Osteocyte (in vitro differentiated cells): Measurements from ENCODE around the gene CDKL1. TPM values are rescaled to one million over a fixed set of nuclear protein-coding genes. Genes with fewer than 3 reads are reported as not detected.
A peak's percentile ranks its signal among the peaks of the same experiment; 100 is the strongest.

ENCODE experiments used
- DNase-seq: peaks from one replicate; pipeline ENCODE4 v3.0.0; 2021; ENCODE audit warnings: mixed read lengths; ENCODE audit not compliant: unreplicated experiment; ENCODE audit errors: extremely low spot score
- H3K27ac Mint-ChIP-seq: one replicate; pipeline ENCODE4 v1.8.0; 2021; ENCODE audit warnings: mild to moderate bottlenecking, mixed read lengths; ENCODE audit not compliant: unreplicated experiment
- H3K27me3 Mint-ChIP-seq: one replicate; pipeline ENCODE4 v1.8.0; 2021; ENCODE audit warnings: mixed read lengths; ENCODE audit not compliant: unreplicated experiment
- H3K36me3 Mint-ChIP-seq: one replicate; pipeline ENCODE4 v1.8.0; 2021; ENCODE audit warnings: mixed read lengths; ENCODE audit not compliant: unreplicated experiment
- H3K4me1 Mint-ChIP-seq: one replicate; pipeline ENCODE4 v1.8.0; 2021; ENCODE audit warnings: mixed read lengths; ENCODE audit not compliant: unreplicated experiment
- H3K4me3 Mint-ChIP-seq: one replicate; pipeline ENCODE4 v1.8.0; 2021; ENCODE audit warnings: mild to moderate bottlenecking, moderate library complexity, mixed read lengths; ENCODE audit not compliant: unreplicated experiment
- H3K9me3 Mint-ChIP-seq: one replicate; pipeline ENCODE4 v1.8.0; 2021; ENCODE audit warnings: mixed read lengths; ENCODE audit not compliant: unreplicated experiment
- total RNA-seq: library from RNA; stranded (reverse); gene quantifications from 2 replicates; pipeline ENCODE4 v1.2.1, GENCODE V29; 2021
- TF ChIP-seq, protein P1 (sequence below): fragments of 200-600 bp; sonication (generic); IDR thresholded peaks from 2 replicates; pipeline ENCODE4 v1.5.0; 2021; ENCODE audit warnings: antibody characterized with exemption, mild to moderate bottlenecking, moderate library complexity

CDKL1 gene
- total RNA-seq, 1 donor from 2014 or later, result 9.0 TPM

DNA sequence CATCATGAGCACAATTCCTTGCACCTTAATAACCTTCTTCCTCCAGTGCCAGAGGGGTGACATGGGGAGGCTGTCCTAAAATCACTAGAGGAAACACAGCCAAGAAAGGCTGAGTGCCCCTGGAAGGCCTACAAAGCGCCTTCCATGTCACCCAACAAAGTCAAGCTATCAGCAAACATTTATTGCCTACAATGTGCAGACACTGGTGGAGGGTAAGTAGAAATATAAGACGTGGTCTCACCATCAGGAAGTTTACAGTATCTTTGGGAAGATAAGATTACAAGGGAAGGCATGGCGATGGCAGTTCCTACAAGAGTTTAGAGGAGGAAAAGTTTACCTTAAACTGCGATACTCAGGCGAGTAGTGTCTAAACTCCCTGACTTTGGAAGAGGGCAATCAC lies 56.6 kb downstream of the CDKL1 start:
- Mint-ChIP-seq H3K27ac (no peak overlapping the region), H3K9me3 (no peaks in the 10 kb centered on the region), H3K36me3 (peaks cover 1% of the 10 kb centered on the region), H3K4me1 (peaks cover 49% of the 10 kb centered on the region), H3K4me3 (no peak overlapping the region), H3K27me3 (no peaks in the 10 kb centered on the region)
- TF ChIP-seq, protein P1, sequence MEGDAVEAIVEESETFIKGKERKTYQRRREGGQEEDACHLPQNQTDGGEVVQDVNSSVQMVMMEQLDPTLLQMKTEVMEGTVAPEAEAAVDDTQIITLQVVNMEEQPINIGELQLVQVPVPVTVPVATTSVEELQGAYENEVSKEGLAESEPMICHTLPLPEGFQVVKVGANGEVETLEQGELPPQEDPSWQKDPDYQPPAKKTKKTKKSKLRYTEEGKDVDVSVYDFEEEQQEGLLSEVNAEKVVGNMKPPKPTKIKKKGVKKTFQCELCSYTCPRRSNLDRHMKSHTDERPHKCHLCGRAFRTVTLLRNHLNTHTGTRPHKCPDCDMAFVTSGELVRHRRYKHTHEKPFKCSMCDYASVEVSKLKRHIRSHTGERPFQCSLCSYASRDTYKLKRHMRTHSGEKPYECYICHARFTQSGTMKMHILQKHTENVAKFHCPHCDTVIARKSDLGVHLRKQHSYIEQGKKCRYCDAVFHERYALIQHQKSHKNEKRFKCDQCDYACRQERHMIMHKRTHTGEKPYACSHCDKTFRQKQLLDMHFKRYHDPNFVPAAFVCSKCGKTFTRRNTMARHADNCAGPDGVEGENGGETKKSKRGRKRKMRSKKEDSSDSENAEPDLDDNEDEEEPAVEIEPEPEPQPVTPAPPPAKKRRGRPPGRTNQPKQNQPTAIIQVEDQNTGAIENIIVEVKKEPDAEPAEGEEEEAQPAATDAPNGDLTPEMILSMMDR, result no peak
- DNase-seq, result no peak

DNA sequence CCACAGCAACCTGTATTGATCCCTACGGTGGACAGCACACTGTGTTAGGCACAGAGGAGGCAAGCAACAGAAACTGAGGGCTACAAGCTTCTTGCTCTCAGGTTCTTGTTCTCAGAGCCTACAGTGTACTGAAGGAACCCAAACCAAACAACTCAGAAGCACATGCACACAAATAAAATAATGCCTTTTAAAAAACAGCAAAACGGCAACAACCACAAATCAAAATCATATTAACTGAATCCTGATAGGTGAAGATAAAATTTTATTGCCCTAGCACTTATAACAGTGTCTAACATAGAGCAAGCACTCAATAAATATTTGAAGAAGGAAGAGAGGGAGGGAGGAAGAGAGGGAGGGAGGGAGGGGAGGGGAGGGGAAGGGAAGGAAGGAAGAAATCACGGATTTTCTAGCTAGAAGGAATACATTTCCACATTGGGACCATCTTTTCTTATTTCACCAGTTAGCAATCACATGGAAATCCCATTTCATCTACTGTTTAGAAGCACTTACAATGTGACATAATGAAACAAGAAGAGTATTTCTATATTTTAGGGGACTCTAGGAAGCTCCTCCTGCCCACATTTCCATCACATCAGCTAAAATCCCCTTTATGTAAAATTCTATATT lies 57.4 kb downstream of the CDKL1 start:
- TF ChIP-seq, protein P1, result no peak
- Mint-ChIP-seq H3K4me1 (peaks cover 44% of the 10 kb centered on the region), H3K9me3 (no peaks in the 10 kb centered on the region), H3K36me3 (peaks cover 1% of the 10 kb centered on the region), H3K27ac (no peak overlapping the region), H3K4me3 (no peak overlapping the region), H3K27me3 (no peaks in the 10 kb centered on the region)
- no peak for DNase-seq

DNA sequence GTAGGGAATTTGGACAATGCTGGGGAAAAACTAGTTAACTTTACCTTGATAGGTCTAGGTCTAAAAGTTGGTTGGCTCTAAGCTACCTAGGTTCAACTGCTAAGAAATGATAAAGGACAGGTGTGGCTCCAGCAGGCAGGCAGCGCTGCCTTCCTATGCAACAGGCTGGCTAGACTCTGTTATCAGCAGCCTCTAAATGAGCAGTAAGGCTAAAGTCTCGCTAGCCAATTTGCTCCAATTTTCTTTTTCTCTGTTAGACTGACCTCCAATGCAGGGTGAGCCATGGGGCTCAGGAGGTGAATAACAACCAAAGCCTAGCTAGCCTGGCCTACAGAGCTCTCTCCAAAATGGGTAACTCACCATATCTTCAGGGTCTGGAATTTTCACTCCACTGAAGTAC lies 58.1 kb downstream of the CDKL1 start:
- TF ChIP-seq, protein P1, result no peak
- Mint-ChIP-seq H3K27me3 (no peaks in the 10 kb centered on the region), H3K4me3 (no peak overlapping the region), H3K36me3 (peaks cover 1% of the 10 kb centered on the region), H3K4me1 (peaks cover 37% of the 10 kb centered on the region), H3K27ac (no peak overlapping the region), H3K9me3 (no peaks in the 10 kb centered on the region)
- no peak for DNase-seq

DNA sequence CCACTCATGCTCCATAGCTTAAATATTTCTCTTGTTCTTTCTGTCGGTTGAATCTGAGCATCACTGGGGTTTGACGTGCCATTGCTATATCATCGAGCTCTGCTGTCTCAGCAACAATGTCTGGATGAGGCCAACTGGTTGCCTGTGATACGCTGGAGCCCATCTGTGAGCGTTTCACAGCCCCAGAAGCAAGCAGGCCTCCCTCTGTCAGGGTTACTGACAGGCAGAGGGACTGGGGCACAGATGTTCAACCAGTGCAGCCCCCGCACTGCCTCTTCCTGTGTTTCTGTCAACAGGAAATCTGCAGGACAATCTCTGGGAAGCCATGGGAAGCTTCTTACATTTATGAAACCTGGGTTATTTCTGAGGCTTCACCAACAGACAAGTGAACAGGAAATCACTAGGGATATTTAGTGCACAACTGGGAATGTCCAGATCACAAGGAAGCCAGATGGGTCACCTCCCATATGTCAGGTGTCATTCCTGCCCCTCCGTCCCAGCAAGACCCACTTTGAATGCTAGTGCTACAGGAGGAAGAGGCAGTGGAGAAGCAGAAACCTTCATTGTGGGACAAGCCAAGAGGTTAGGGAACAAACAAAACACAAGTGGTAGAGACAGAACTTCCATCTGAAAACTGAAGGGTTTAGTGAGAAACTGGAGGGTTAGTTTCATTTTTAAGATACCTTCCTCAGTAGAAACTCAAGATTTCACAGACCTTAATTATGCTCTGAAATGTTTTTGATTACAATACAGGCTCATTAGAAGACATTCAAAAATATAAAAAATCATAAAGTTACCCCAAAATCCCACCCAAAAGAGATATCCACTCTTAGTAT lies 60.5 kb downstream of the CDKL1 start:
- H3K27ac Mint-ChIP-seq, result peak overlapping the region; percentile 90
- peaks cover 23% of the 10 kb centered on the region for H3K4me1 Mint-ChIP-seq
- no peak for DNase-seq
- TF ChIP-seq, protein P1, result no peak
- no peaks in the 10 kb centered on the region for H3K9me3 Mint-ChIP-seq
- H3K4me3 Mint-ChIP-seq, result no peak overlapping the region
- H3K36me3 Mint-ChIP-seq, result peaks cover 14% of the 10 kb centered on the region
- no peaks in the 10 kb centered on the region for H3K27me3 Mint-ChIP-seq

DNA sequence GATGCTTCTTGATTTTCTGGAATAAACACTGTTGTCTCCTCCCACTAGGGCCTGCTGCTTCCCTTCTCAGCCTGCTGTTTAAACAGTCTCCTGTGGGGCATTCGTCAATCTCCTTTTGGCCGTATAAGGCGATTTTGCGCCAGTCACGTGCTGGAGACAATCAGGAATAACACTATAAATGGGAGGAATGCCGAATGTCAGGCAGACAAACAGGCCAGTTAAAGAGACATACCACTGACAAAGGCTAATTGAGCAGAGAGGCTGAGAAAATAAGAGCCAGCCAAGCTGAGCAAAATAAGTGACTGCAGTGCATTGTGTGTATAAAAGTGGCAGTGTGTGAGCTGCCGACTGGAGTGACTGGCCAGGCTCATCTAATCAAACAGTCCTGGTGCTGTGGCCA lies 61.3 kb downstream of the CDKL1 start:
- no peak overlapping the region for H3K4me3 Mint-ChIP-seq
- H3K4me1 Mint-ChIP-seq, result peaks cover 21% of the 10 kb centered on the region
- peaks cover 15% of the 10 kb centered on the region for H3K36me3 Mint-ChIP-seq
- DNase-seq, result no peak
- H3K9me3 Mint-ChIP-seq, result no peaks in the 10 kb centered on the region
- no peaks in the 10 kb centered on the region for H3K27me3 Mint-ChIP-seq
- TF ChIP-seq, protein P1, result peak; percentile 24
- H3K27ac Mint-ChIP-seq, result peak overlapping the region; percentile 90
